Kasumi-1 (cell line): ENCODE results near the gene IFI6.
"Not testable (repeated sequence)": the region's sequence is repeated elsewhere in the genome, so short reads cannot be mapped to it uniquely, and the experiment has no call there.

Experiments
- DNase-seq, 2 experiments: peaks; one replicate each; lab custom pipeline; 2025; lab: John Stamatoyannopoulos, UW

Gene IFI6

DNA sequence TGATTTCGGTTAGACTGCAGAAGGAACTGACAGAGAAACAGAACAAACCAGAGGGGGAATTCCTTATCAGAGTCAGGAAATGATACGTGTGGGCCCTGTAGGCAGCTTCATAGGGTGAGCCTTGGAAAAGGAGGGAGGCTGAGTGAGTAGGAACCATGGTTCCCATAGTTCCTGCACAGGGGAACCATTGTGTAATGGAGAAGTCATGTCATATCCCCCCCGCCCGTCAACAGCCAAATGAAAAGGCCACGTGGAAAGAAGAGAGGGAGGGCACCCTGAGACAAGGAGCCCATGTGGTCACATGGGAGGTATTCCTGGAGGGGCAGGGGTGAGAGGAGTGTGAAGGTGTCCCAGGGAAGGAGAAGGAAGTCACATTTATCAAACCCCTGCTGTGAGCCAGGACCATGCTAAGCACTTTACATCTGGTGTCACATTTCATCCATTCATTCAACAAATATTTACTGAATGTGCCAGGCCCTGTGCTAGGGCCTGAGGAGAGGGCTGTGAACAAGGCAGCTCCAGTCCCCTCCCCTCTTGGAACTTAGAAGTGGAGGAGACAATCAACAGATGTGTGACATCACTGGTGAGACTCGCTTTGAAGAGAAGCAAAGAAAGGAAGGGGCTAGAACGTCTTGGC, 21.3 kb downstream of the IFI6 start:
- no peak for DNase-seq

DNA sequence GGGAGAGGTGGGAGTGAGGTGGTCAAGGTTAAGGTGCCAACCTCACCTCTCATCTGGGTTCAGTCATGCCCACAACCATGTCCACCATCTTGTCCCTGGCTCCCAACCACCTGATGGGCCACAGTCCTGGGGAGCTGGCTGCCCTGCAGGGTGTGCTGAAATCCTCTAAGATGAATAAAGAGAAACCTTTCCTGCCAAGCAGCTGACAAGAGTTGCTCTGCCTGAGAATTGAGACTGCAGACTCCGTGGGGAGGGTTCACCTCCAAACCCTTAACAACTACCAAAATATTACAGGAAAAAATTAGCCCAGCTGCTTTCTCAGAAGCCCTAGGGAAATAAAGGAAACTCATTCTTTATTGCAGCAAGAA, 21.8 kb downstream of the IFI6 start:
- no peak for DNase-seq

DNA sequence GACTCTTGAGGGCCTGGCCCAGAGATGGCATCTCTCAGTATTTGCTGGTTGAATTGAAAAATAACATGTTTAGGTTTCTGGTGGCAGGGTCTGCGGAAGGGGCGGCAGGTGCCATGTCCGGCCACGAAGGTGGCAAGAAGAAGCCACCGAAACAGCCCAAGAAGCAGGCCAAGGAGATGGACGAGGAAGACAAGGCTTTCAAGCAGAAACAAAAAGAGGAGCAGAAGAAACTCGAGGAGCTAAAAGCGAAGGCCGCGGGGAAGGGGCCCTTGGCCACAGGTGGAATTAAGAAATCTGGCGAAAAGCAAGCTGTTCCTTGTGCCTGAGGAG, 22.7 kb downstream of the IFI6 start:
- DNase-seq, result no peak

GRCh38 chr1:27648602-27649305, 23.2 kb downstream of the IFI6 start:
- no peak for DNase-seq

DNA sequence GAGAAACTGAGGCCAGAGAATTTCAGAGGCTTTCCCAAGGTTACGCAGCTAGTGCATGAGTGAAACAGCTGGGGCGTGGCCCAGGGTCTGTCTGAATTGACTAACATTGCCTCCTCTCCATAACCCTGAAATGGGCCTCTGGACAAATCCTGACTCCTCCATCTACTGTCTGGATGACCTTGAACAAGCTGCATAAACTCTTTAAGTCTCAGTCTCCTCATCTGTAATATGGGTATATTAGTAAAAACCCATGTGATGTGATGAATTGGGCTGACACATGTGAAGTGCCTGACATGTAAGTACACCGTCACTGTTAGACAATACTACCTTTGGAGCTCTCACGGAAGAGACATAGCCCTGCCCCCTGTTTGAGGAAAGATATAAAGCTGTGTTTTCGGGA, 24.7 kb downstream of the IFI6 start:
- no peak for DNase-seq

DNA sequence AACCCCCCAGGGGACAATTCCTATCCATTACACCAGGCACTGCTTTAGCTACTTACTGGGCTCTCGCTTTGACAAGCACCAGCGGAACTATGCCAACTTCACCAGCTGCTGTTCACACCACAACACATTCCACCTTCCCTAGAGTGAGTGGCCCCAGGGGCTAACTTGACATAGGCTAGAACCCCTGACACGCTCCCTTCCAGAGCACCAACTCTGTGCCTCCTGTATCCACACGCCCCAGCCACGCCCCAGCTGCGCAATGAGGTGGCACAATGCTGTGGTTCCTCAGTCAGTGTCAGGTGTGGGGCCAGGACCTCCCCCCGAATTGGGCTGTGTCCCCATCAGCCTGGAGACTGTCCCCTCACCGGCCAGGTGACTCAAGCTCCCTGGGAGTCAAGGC, 25.3 kb downstream of the IFI6 start:
- no peak for DNase-seq

DNA sequence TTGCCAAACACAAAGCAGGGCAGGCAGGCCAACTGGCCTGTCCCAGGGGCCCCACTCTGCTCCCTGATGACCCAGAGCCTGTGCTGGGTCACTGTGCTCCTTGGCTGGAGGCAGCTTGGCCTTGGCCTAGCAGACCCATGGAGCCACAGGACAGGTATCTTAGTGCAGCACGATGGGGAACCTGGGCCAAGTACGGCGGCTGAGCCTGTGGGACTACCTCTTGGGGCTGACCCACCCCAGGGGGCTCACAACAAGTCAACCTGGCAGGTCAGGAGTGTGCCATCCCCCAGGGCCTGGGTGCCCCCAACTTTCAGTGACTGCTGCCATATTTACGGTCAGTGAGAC, 26.9 kb downstream of the IFI6 start:
- DNase-seq, result no peak

DNA sequence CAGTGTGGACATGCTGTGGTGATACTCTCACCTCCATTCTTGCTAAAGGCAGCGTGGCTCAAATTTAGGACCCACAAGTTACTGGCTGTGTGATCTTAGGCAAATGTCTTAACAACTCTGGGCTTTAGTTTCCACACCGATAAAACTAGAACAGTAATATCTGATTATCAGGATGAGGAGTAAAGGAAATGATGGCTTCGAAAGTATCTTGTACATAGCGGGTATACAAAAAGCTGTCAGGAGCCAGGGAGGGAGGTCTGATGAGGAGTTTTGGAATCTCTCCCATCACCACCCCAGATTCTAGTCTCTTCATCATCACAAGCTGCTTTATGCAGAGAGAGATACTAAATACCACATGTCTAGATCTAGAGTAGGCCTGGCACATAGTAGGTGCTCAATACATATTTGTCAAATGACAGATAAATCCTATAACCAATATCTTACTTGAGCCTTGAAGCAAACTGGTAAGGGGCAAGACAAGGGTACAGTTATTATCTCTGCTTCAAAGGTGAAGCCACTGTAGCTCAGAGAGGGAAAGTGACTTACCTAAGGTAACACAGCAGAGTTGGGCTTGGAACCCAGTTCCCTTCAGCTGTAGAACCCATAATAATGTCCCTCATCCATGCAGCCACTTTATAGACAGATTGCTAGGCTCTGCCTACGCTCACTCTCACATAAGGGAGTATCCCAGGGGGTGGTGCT, 27.5 kb downstream of the IFI6 start:
- no peak for DNase-seq

DNA sequence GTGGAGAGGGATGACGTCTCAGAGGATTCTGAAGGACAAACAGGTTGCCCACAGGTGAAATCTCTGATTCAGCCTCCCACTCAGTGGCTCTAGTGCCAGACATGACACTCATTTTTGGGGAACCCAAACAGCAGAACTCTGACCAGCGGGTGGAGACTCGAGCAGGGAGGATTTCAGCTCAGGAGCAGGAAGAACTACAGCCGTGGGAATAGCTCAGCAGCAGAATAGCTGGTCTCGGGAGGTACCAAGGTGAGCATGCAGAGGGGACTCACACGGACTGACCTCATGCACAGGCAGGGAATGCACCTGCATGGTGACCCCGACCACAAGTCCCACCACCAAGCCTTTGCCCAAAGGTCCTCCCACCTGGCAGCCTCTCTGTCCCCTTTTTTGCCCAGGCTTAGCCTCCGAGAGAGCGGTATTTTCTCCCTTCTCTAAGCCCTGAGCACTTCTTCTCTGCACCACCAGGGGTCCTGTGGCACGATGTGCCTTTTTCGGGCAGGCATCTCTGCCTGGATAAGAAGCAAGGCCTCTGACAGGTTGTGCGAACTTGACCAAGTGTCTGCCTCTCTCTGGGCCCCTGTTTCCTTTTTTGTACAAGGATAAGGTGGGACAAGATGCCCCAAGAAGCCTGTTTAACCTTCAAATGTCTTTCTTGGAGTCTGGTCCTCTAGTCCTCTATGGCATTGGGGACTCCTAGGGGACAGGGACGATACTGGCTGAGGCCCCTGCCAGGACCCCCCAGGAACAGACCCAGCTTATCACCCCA, 28.2 kb downstream of the IFI6 start:
- peak; percentile 74 to 79 for DNase-seq

DNA sequence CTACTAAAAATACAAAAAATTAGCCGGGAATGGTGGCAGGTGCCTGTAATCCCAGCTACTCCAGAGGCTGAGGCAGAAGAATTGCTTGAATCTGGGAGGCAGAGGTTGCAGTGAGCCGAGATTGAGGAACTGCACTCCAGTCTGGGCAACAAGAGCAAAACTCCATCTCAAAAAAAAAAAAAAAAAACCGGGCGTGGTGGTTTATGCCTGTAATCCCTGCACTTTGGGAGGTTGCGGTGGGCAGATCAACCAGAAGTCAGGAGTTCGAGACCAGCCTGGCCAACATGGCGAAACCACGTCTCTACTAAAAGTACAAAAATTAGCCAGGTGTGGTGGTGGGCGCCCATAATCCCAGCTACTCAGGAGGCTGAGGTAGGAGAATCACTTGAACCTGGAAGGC, 31.5 kb downstream of the IFI6 start:
- DNase-seq, result not testable (repeated sequence)

GRCh38 chr1:27638805-27639204, 33.2 kb downstream of the IFI6 start:
- no peak for DNase-seq

- no peak for DNase-seq
Observed at GRCh38 chr1:27638047-27638734, 33.8 kb downstream of the IFI6 start.

DNA sequence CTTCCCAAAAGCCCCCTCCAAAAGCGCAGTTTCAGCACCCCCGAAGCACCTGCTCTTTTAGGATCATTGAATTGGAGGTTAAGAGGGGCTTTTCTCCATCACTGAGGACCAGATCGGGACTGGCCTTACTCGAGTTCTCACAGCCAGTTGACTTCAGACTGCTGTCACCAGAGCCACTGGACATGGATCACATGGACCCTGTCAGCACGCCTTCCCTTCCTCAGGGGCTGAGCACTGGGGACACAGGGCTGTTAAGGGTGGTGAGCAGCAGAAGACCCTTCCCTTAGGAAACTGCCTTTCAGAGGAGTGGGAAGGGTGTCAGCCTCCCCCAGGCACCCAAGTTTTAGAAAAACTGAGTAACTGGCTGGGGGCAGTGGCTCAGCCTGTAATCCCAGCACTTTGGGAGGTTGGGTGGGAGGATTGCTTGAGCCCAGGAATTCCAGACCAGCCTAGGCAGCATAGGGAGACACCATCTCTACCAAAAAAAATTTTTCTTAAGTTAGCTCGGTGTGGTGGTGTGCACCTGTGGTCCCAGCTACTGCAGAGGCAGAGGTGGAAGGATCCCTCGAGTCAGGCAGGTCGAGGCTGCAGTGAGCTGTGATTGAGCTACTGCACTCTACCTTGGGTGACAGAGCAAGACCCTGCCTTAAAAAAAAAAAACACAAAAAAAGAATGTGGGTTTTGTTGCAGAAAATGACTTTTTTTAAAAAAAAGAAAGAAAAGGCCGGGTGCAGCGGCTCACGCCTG, 36.4 kb downstream of the IFI6 start:
- no peak for DNase-seq

GRCh38 chr1:27634985-27635367, 37.0 kb downstream of the IFI6 start, which contains the start of gene FGR:
FGR (minus strand) TSS chr1:27635185; CDS start chr1:27623916, 11,269 bp downstream.
- DNase-seq, result no peak

DNA sequence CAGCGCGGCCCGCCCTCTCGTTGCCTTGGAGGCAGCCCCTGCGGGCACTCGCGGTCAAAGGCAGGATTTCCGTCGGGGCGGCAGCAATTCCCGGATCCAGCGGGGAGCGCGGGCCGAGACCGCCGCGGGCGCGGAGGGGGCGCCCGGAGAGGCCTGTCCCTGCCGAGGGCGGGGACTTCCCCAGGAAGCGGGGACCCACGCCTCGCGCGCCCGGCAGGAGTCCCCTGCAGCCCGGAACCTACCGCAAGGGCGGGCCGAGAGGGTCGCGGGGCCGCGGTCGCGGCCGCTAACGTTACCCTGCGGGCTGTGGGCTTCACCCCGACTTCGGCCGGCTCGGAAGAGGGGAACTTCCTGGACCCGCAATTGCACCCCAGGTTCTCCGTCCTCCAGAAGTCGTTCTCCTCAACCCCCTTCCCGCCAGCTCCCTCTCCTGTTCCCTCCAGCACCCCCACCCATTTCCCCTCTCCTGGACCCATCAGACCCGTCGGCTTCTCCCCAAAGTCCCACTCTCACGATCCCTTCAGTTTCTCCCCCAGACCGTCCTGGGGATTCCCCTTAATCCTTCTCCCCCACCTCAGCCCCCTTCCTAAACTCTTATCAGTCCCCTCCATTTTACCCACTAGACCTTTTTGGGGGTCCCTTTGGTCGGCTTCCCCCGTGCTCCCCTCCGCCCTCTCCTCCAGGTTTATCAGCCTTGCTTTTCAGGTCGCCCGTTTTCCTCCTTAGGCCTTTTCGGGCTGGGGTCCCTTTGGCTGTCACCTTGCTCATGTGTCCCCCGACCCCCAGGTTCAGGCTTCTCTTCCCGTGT, 37.6 kb downstream of the IFI6 start:
- DNase-seq, result peak in 1 of 2 experiments; percentile 6

DNA sequence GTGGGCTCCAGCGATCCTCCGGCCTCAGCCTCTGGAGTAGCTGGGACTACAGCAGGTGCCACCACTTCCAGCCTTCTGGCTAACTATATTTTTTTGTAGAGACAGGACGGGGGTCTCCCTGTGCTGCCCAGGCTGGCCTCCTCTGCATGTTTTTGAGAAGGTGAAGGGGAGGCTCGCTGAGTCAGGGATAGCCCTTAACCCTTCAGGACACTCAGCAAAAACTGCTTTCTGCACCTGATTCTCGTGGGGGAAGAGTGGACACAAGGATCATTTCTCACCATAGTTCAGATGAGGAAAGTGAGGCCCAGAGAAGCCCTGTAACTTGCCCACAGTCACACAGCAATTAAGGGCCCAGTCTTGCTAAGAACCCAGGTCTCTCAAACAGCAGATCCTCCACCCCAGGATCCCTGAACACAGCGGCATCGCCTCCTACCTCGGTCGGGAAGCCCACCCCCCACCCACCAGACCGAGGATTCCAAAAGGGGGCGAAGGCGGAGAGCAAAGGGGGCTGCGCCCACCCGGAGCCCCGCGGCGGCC, 38.3 kb downstream of the IFI6 start:
- DNase-seq, result no peak

GRCh38 chr1:27633298-27633610, 38.7 kb downstream of the IFI6 start:
- DNase-seq, result no peak

- DNase-seq, result no peak
Observed at GRCh38 chr1:27632387-27633297, 39.4 kb downstream of the IFI6 start.

GRCh38 chr1:27630859-27631491, 41.0 kb downstream of the IFI6 start:
- DNase-seq, result no peak
